DMS114 treated with DMSO at 0.1 percent for 48 hours (cell line): ENCODE measurements around the gene BTBD8.

ENCODE experiments used
- DNase-seq: peaks from one replicate; lab custom pipeline; 2025; ENCODE audit not compliant: unreplicated experiment; lab: John Stamatoyannopoulos, UW

Gene BTBD8

GRCh38 chr1:92091625-92092024, 11.5 kb downstream of the BTBD8 start:
- DNase-seq = no peak

- no peak for DNase-seq
Observed at GRCh38 chr1:92094090-92094489, 13.9 kb downstream of the BTBD8 start.

GRCh38 chr1:92094595-92094994, 14.4 kb downstream of the BTBD8 start:
- DNase-seq = no peak

- no peak for DNase-seq
Observed at GRCh38 chr1:92095874-92096273, 15.7 kb downstream of the BTBD8 start.

- DNase-seq = no peak
Observed at GRCh38 chr1:92096317-92096716, 16.2 kb downstream of the BTBD8 start.

- DNase-seq = no peak
Observed at GRCh38 chr1:92105546-92106081, 25.5 kb downstream of the BTBD8 start.

- DNase-seq = no peak
Observed at GRCh38 chr1:92108631-92109030, 28.5 kb downstream of the BTBD8 start.

- no peak for DNase-seq
Observed at GRCh38 chr1:92117526-92117925, 37.4 kb downstream of the BTBD8 start.

GRCh38 chr1:92118826-92119225, 38.7 kb downstream of the BTBD8 start:
- no peak for DNase-seq

GRCh38 chr1:92123868-92124267, 43.7 kb downstream of the BTBD8 start:
- DNase-seq = no peak

- no peak for DNase-seq
Observed at GRCh38 chr1:92125204-92125603, 45.1 kb downstream of the BTBD8 start.

GRCh38 chr1:92126088-92126487, 45.9 kb downstream of the BTBD8 start:
- DNase-seq = no peak

GRCh38 chr1:92134331-92134730, 54.2 kb downstream of the BTBD8 start:
- DNase-seq = no peak

- DNase-seq = no peak
Observed at GRCh38 chr1:92136341-92136740, 56.2 kb downstream of the BTBD8 start.

- no peak for DNase-seq
Observed at GRCh38 chr1:92154934-92155333, 74.8 kb downstream of the BTBD8 start.

- no peak for DNase-seq
Observed at GRCh38 chr1:92159593-92159992, 79.4 kb downstream of the BTBD8 start.

GRCh38 chr1:92165389-92165788, 85.2 kb downstream of the BTBD8 start:
- no peak for DNase-seq

- DNase-seq = no peak
Observed at GRCh38 chr1:92167151-92167550, 87.0 kb downstream of the BTBD8 start.

- DNase-seq = no peak
Observed at GRCh38 chr1:92168657-92169056, 88.5 kb downstream of the BTBD8 start.

- DNase-seq = no peak
Observed at GRCh38 chr1:92169214-92170005, 89.3 kb downstream of the BTBD8 start.

- DNase-seq = no peak
Observed at GRCh38 chr1:92184632-92185031, 104.5 kb downstream of the BTBD8 start.

- no peak for DNase-seq
Observed at GRCh38 chr1:92186081-92186480, 105.9 kb downstream of the BTBD8 start.
